Endothelial cell (in vitro differentiated cells): ENCODE data around the gene NUAK2. TPM values are rescaled to one million over a fixed set of nuclear protein-coding genes. Genes with fewer than 3 reads are reported as not detected.

Source experiments
- DNase-seq: peaks from one replicate; pipeline ENCODE4 v3.0.0; 2021; ENCODE audit warnings: low spot score
- H3K27ac Mint-ChIP-seq: one replicate; pipeline ENCODE4 v1.8.0; 2021; ENCODE audit warnings: mixed read lengths, inconsistent platforms; ENCODE audit not compliant: unreplicated experiment
- H3K27me3 Mint-ChIP-seq: one replicate; pipeline ENCODE4 v1.8.0; 2021; ENCODE audit warnings: mild to moderate bottlenecking, moderate library complexity, mixed read lengths, inconsistent platforms; ENCODE audit not compliant: unreplicated experiment
- H3K36me3 Mint-ChIP-seq: one replicate; pipeline ENCODE4 v1.8.0; 2021; ENCODE audit warnings: mild to moderate bottlenecking, low read depth, mixed read lengths, inconsistent platforms; ENCODE audit not compliant: unreplicated experiment
- H3K4me1 Mint-ChIP-seq: one replicate; pipeline ENCODE4 v1.8.0; 2021; ENCODE audit warnings: mild to moderate bottlenecking, mixed read lengths, inconsistent platforms; ENCODE audit not compliant: unreplicated experiment
- H3K4me3 Mint-ChIP-seq: one replicate; pipeline ENCODE4 v1.8.0; 2021; ENCODE audit warnings: mild to moderate bottlenecking, mixed read lengths, inconsistent platforms; ENCODE audit not compliant: unreplicated experiment
- H3K9me3 Mint-ChIP-seq: one replicate; pipeline ENCODE4 v1.8.0; 2021; ENCODE audit warnings: mixed read lengths, inconsistent platforms; ENCODE audit not compliant: unreplicated experiment
- CTCF ChIP-seq: fragments of 200-600 bp; sonication (generic); IDR thresholded peaks from one replicate; pipeline ENCODE4 v1.5.0; 2021; ENCODE audit warnings: antibody characterized with exemption; ENCODE audit not compliant: unreplicated experiment
- total RNA-seq: library from RNA; stranded (reverse); fragmentation: NEBNext Ultra II Directional; extraction: Animal tissue kit (Norgen Biotek cat#: 25700); gene quantifications from one replicate; pipeline ENCODE4 v1.2.1, GENCODE V29; 2021; ENCODE audit not compliant: unreplicated experiment

Gene NUAK2
- total RNA-seq, 1 donor from 2014 or later, result 3.6 TPM

GRCh38 chr1:205306929-205307566 lies 14.5 kb downstream of the NUAK2 start:
- Mint-ChIP-seq H3K27me3 (peaks cover 6% of the 10 kb centered on the region), H3K27ac (no peak overlapping the region), H3K9me3 (no peaks in the 10 kb centered on the region), H3K36me3 (peaks cover 52% of the 10 kb centered on the region), H3K4me3 (no peak overlapping the region), H3K4me1 (peaks cover 11% of the 10 kb centered on the region)
- no peak for DNase-seq
- no peak for TF ChIP-seq CTCF

- H3K27me3 Mint-ChIP-seq, result peaks cover 3% of the 10 kb centered on the region
- TF ChIP-seq CTCF, result no peak
- H3K36me3 Mint-ChIP-seq, result peaks cover 38% of the 10 kb centered on the region
- no peak overlapping the region for H3K27ac Mint-ChIP-seq
- no peak overlapping the region for H3K4me3 Mint-ChIP-seq
- no peaks in the 10 kb centered on the region for H3K9me3 Mint-ChIP-seq
- DNase-seq, result no peak
- peaks cover 25% of the 10 kb centered on the region for H3K4me1 Mint-ChIP-seq
These were observed 16.9 kb downstream of the NUAK2 start for GRCh38 chr1:205304695-205305070.

GRCh38 chr1:205304046-205304694 lies 17.4 kb downstream of the NUAK2 start:
- peaks cover 38% of the 10 kb centered on the region for H3K36me3 Mint-ChIP-seq
- no peak for DNase-seq
- no peak overlapping the region for H3K4me3 Mint-ChIP-seq
- H3K9me3 Mint-ChIP-seq, result no peaks in the 10 kb centered on the region
- no peak overlapping the region for H3K27ac Mint-ChIP-seq
- no peak for TF ChIP-seq CTCF
- H3K4me1 Mint-ChIP-seq, result peaks cover 25% of the 10 kb centered on the region
- peaks cover 3% of the 10 kb centered on the region for H3K27me3 Mint-ChIP-seq

GRCh38 chr1:205303247-205303888 lies 18.2 kb downstream of the NUAK2 start:
- Mint-ChIP-seq H3K27ac (no peak overlapping the region), H3K4me1 (peaks cover 25% of the 10 kb centered on the region), H3K9me3 (no peaks in the 10 kb centered on the region), H3K27me3 (peaks cover 3% of the 10 kb centered on the region), H3K4me3 (no peak overlapping the region), H3K36me3 (peaks cover 31% of the 10 kb centered on the region)
- no peak for DNase-seq
- TF ChIP-seq CTCF, result no peak
